ENCODE measurements around the gene RBMS3. TPM values are rescaled to one million over a fixed set of nuclear protein-coding genes. Genes with fewer than 3 reads are reported as not detected.

RBMS3 gene
- total and polyA plus RNA-seq, 2 of the 8 experiments (the other 6 are each of a cell fraction or from before 2014, with no cell fraction given), result 3.7 to 6.9 TPM

GRCh38 chr3:29914861-29915524, 634.1 kb downstream of the RBMS3 start:
- Histone ChIP-seq H3K18ac (ENCODE audit: extremely low read depth, low read length) (no peak overlapping the region), H3K14ac (ENCODE audit: insufficient read length) (no peak overlapping the region), H2BK15ac (ENCODE audit: low read length) (no peak overlapping the region), H3K23ac (ENCODE audit: insufficient read length) (no peak overlapping the region), H4K8ac (ENCODE audit: extremely low read depth, insufficient read depth, low read length) (no peak overlapping the region), H2AFZ (ENCODE audit: low read length) (no peak overlapping the region), H3K4ac (replicated peaks; ENCODE audit: insufficient read length, low read depth, low read length) (no peak overlapping the region), H3K4me3 (ENCODE audit: extremely low read depth in 1 of 4, insufficient read depth in 2 of 4, low read depth in 3 of 4, low read length in 4 of 4) (no peak overlapping the region), H2AK5ac (ENCODE audit: low read depth, low read length) (no peak overlapping the region), H3K23me2 (ENCODE audit: low read depth, low read length) (no peaks in the 10 kb centered on the region), H3K9me3 (ENCODE audit: insufficient read depth in 2 of 2, low read depth in 1 of 2, low read length in 1 of 2) (no peaks in the 10 kb centered on the region), H2BK20ac (ENCODE audit: low read length) (no peak overlapping the region), H3K56ac (replicated peaks; ENCODE audit: insufficient read length, low read depth, low read length) (no peak overlapping the region), H3K79me1 (ENCODE audit: low read depth, low read length) (no peaks in the 10 kb centered on the region), H2BK12ac (ENCODE audit: low read depth, low read length) (no peak overlapping the region), H4K91ac (replicated peaks; ENCODE audit: insufficient read length, low read length) (no peak overlapping the region), H3K36me3 (ENCODE audit: control insufficient read depth in 2 of 4, insufficient read depth in 4 of 4, low read length in 3 of 4) (no peaks in the 10 kb centered on the region), H3K4me1 (replicated peaks in 1 of 4; ENCODE audit: control insufficient read depth in 3 of 4, insufficient read depth in 4 of 4, low read length in 3 of 4) (no peaks in the 10 kb centered on the region), H2BK5ac (ENCODE audit: low read depth, low read length) (no peak overlapping the region), H4K20me1 (replicated peaks in 1 of 2; ENCODE audit: control insufficient read depth in 1 of 2, insufficient read depth in 2 of 2, low read length in 2 of 2) (no peaks in the 10 kb centered on the region), H3K27ac (ENCODE audit: low read depth, low read length) (no peak overlapping the region), H3K27me3 (replicated peaks in 1 of 4; ENCODE audit: control insufficient read depth in 3 of 4, extremely low read depth in 1 of 4, insufficient read depth in 3 of 4, low read length in 3 of 4) (no peaks in the 10 kb centered on the region), H3K9ac (replicated peaks in 1 of 4; ENCODE audit: extremely low read depth in 1 of 4, low read depth in 3 of 4, low read length in 3 of 4) (no peak overlapping the region), H3K79me2 (ENCODE audit: control insufficient read depth in 1 of 2, insufficient read depth in 2 of 2, low read length in 2 of 2) (no peaks in the 10 kb centered on the region), H4K5ac (ENCODE audit: insufficient read length, low read depth, low read length) (no peak overlapping the region), H3K4me2 (ENCODE audit: insufficient read depth in 1 of 2, low read depth in 2 of 2, low read length in 2 of 2) (no peak overlapping the region), H2BK120ac (replicated peaks; ENCODE audit: low read depth, low read length) (no peak overlapping the region)
- ChIA-PET CTCF (ENCODE audit: partially characterized antibody) (interaction anchor here (0.6 kb wide), 1 partner anchor 245 kb away, joined by 5 read pairs; no protein-coding TSS in a partner anchor), POLR2A (ENCODE audit: partially characterized antibody) (no interaction called here)
- 88% methylated on average over 3 of the region's 3 CpGs; no CpG with 5 or more reads in 1 of the 2 experiments for WGBS, 2 experiments (ENCODE audit: extremely low coverage in 1 of 2, insufficient coverage in 1 of 2, insufficient read length in 1 of 2, insufficient replicate concordance in 2 of 2, low coverage in 1 of 2, low lambda C conversion rate in 2 of 2, missing lambda C conversion rate in 1 of 2)
- DNase-seq (ENCODE audit: low read depth in 1 of 2, low spot score in 2 of 2) (no peak), FAIRE-seq (no peak)
- TF ChIP-seq SUZ12 (IDR thresholded peaks at IDR 0.05; ENCODE audit: low read length) (no peak), EGR1 (IDR thresholded peaks at IDR 0.05; ENCODE audit: borderline replicate concordance, low read depth, low read length) (no peak), KDM4A (IDR thresholded peaks at IDR 0.05; ENCODE audit: low read depth, low read length, severe bottlenecking) (no peak), YY1 (IDR thresholded peaks at IDR 0.05; ENCODE audit: low read depth, low read length) (no peak), SIRT6 (IDR thresholded peaks at IDR 0.05; ENCODE audit: low read length) (no peak), KDM5A (IDR thresholded peaks at IDR 0.05; ENCODE audit: low read length) (no peak)
- TF ChIP-seq, protein P1, sequence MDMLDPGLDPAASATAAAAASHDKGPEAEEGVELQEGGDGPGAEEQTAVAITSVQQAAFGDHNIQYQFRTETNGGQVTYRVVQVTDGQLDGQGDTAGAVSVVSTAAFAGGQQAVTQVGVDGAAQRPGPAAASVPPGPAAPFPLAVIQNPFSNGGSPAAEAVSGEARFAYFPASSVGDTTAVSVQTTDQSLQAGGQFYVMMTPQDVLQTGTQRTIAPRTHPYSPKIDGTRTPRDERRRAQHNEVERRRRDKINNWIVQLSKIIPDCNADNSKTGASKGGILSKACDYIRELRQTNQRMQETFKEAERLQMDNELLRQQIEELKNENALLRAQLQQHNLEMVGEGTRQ (IDR thresholded peaks at IDR 0.05; ENCODE audit: low read length), result no peak
